NCI-H2196 treated with DMSO at 0.1 percent for 48 hours (cell line): ENCODE measurements around the gene CAMTA1.

Source experiments
- DNase-seq: peaks from one replicate; lab custom pipeline; 2025; ENCODE audit not compliant: unreplicated experiment; lab: John Stamatoyannopoulos, UW

Gene CAMTA1

DNA sequence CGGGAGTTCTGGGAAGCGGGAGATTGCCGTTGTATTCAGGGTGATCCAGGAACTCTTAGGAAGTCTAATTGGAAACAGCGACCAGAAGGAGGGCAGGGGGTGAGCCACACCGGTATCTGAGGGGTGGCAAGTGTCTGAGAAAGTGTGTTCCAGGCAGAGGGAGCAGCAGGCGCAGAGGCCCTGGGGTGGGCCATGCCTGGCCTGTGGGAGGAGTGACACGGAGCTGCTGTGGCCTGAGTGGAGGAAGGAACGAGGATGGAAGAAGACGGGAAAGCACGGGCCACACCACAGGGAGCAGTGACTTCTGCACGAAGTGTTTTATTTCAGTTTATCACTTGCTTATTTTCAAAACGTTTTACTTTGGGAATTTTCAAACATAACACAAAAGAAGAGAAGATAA, 1010.2 kb downstream of the CAMTA1 start:
- DNase-seq = no peak

DNA sequence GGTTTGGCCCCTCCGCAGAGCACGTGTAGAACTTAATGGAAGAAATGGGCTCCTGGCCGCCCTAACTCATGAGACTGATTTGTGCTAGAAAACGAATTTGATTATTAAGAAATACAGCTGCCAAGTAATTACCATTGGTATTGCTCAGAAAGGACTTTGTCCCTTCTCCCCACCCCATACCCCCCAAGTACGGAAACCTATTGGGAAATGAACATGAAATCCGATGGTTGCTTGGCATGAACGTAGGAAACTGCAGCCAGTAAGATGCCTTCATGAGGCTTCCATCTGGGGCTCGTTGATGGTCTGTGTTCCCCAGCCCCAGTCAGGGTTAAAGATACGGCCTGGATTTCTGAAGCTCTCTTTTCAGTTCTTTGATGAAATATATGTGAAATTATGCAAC, 1020.2 kb downstream of the CAMTA1 start:
- no peak for DNase-seq

DNA sequence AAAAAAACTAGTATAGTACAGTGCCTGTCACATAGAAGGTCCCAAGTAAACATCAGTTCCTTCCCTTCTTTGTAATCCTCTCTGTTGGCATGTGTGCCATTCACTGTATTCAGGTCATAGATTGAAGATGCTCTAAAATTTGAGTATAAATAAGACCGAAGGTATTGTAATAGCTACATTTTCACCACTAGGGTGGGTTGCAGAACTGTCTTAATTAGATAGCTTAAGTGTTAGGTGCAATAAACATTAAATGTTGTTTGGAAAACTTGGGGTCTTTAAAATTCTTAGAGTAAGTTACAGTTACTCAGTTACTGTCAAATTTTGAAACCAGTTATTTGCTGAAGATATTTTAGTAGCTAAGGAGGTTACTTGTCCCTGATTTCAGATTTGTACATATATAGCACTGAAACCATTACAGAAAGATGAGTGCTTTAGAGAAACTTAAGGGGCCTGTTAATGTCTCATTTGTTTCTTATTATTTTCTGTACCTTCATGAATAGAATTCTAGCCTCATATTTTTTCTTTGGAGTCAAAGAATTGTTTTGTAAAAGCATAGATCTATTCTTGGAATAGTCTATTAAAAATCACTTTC, 1023.1 kb downstream of the CAMTA1 start:
- peak; percentile 18 for DNase-seq

DNA sequence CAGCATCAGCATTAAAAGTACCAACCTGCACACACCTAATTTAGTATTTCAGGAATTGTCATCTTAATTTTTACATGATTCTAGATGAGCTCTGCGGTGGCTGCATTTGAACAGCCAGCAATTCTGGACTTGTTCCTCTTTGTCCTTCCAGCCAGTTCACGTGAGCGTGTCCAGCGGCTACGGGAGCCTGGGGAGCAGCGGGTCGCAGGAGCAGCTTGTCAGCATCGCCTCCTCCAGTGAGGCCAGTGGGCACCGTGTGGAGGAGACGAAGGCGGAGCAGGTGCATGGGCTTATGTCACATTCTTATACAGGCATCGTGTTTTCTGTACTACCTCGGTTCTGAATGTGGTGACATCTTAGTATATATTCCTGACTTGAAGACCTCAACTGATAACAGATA, 1024.5 kb downstream of the CAMTA1 start:
- no peak for DNase-seq

DNA sequence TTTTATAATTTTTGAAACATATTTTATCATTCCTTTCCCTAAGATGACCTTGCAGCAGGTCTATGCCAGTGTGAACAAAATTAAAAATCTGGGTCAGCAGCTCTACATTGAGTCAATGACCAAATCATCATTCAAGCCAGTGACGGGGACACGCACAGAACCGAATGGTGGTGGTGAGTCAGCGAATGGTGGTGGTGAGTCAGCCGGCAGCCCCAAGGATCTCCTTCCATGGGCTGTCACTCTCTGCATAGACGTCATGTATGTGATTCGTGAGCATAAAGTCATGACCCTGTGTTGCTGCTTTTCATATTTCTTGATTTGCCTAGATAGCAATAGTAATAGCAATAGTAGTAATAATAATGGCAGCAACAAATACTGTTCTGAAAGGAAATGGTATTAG, 1025.1 kb downstream of the CAMTA1 start:
- DNase-seq = no peak

DNA sequence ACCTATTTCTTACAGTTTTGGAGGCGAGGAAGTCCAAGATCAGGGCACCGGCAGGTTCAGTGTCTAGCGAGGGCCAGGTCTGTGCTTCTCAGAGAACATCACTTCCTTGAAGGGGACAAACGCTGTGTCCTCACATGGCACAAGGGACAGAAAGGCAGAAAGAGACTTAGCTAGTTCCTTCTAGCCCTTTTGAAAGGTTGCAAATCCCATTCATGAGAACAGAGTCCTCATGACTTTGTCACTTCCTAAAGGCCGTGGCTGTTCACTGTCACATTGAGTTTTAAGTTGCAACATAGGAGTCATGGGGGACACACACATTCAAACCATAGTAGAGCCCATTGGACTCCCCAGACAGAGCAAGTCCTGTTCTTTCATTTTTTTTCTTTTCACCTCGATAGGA, 1026.2 kb downstream of the CAMTA1 start:
- no peak for DNase-seq

DNA sequence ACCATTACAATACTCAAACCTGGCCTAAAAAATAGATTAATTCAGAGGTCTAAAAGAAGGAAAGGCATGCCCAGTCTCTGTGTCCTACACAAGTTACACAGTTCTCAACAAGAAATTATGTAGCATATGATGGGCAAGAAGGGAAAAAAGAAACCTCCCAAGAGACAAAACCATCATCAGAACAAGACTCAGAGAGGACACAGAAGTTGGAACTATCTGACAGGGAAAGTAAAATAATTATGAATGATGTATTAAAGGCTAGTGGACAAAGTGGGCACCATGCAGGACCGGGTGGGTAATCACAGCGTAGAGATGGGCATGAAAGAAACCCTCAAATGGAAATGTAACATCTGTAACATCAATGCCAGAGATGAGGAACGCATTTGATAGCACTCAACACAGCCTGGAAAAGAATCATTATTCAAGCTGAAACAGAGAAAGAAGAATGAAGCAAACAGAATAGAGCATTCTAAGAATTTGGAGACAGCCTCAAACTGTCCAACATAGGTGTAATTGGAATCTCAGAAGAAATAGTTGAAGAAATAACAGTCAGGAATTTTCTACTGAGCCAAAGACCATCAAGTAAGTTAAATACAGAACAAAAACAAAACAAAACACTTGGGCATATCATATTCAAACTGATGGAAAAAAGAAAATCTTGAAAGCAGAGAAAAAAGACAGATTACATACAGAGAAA, 1028.6 kb downstream of the CAMTA1 start:
- DNase-seq = no peak
